Activated B cell treated with CpG ODN at 0.5 μM for 24 hours (primary cell): ENCODE results near the gene PAPOLG. TPM values are rescaled to one million over a fixed set of nuclear protein-coding genes. Genes with fewer than 3 reads are reported as not detected.

ENCODE experiments used
- ATAC-seq: fragments of 200-7000 bp; cut with Tn5 transposase; one replicate; pipeline ENCODE4 v1.10.0; 2021; ENCODE audit warnings: low read depth, mild to moderate bottlenecking, moderate library complexity
- CTCF ChIA-PET: fragments of 350-600 bp; sonication (Branson Sonifier 250); formaldehyde crosslinking; loops from one replicate; lab custom pipeline; 2021; ENCODE audit warnings: antibody characterized with exemption; lab: Charles Lee
- POLR2A ChIA-PET: fragments of 350-600 bp; sonication (Branson Sonifier 250); formaldehyde crosslinking; loops from one replicate; lab custom pipeline; 2021; ENCODE audit warnings: antibody characterized with exemption; lab: Charles Lee
- DNase-seq: peaks from one replicate; pipeline ENCODE4 v3.0.0; 2022
- H3K27ac Mint-ChIP-seq: one replicate; pipeline ENCODE4 v1.8.0; 2020; ENCODE audit warnings: mixed read lengths
- H3K27me3 Mint-ChIP-seq: one replicate; pipeline ENCODE4 v1.8.0; 2021; ENCODE audit warnings: mixed read lengths
- H3K36me3 Mint-ChIP-seq: one replicate; pipeline ENCODE4 v1.8.0; 2021; ENCODE audit warnings: low read depth, mixed read lengths
- H3K4me1 Mint-ChIP-seq: one replicate; pipeline ENCODE4 v1.8.0; 2021; ENCODE audit warnings: mixed read lengths
- H3K4me3 Mint-ChIP-seq: one replicate; pipeline ENCODE4 v1.8.0; 2020; ENCODE audit warnings: mild to moderate bottlenecking, mixed read lengths
- H3K9me3 Mint-ChIP-seq: one replicate; pipeline ENCODE4 v1.8.0; 2020; ENCODE audit warnings: mixed read lengths
- intact Hi-C: fragments of 100-400 bp; cut with micrococcal nuclease; formaldehyde crosslinking; loops from one replicate; pipeline ENCODE4 v1.15.1; 2024
- total RNA-seq: library from RNA; stranded (reverse); gene quantifications from 2 replicates; pipeline ENCODE4 v1.2.3, GENCODE V29; 2022
- TF ChIP-seq, protein P1 (sequence below): fragments of 200-600 bp; IDR thresholded peaks from one replicate; pipeline ENCODE4 v1.8.0; 2022; ENCODE audit warnings: antibody characterized with exemption, mild to moderate bottlenecking

PAPOLG gene
- total RNA-seq, 1 donor from 2014 or later = 20.3 TPM

DNA sequence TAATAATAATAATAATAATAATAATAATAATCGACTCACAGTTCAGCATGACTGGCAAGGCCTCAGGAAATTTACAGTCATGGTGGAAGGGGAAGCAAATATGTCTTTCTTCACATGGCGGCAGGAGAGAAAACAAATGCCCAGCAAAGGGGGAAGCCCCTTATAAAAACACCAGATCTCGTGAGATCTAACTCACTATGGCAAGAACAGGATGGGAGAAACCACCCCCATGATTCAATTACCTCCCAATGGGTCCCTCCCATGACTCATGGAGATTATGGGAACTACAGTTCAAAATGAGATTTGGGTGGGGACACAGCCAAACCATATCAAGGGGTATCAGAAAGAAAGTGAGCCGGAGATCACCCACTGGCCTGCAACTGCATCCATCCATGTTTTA lies 40.5 kb upstream of the PAPOLG start:
- CTCF ChIA-PET = no interaction called here
- TF ChIP-seq, protein P1, sequence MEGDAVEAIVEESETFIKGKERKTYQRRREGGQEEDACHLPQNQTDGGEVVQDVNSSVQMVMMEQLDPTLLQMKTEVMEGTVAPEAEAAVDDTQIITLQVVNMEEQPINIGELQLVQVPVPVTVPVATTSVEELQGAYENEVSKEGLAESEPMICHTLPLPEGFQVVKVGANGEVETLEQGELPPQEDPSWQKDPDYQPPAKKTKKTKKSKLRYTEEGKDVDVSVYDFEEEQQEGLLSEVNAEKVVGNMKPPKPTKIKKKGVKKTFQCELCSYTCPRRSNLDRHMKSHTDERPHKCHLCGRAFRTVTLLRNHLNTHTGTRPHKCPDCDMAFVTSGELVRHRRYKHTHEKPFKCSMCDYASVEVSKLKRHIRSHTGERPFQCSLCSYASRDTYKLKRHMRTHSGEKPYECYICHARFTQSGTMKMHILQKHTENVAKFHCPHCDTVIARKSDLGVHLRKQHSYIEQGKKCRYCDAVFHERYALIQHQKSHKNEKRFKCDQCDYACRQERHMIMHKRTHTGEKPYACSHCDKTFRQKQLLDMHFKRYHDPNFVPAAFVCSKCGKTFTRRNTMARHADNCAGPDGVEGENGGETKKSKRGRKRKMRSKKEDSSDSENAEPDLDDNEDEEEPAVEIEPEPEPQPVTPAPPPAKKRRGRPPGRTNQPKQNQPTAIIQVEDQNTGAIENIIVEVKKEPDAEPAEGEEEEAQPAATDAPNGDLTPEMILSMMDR = no peak
- Mint-ChIP-seq H3K9me3 (no peaks in the 10 kb centered on the region), H3K27ac (no peak overlapping the region), H3K4me3 (no peak overlapping the region), H3K27me3 (peaks cover 2% of the 10 kb centered on the region), H3K4me1 (no peaks in the 10 kb centered on the region), H3K36me3 (no peaks in the 10 kb centered on the region)
- intact Hi-C loops = no loop called here
- DNase-seq (no peak), ATAC-seq (no peak)
- POLR2A ChIA-PET = no interaction called here

DNA sequence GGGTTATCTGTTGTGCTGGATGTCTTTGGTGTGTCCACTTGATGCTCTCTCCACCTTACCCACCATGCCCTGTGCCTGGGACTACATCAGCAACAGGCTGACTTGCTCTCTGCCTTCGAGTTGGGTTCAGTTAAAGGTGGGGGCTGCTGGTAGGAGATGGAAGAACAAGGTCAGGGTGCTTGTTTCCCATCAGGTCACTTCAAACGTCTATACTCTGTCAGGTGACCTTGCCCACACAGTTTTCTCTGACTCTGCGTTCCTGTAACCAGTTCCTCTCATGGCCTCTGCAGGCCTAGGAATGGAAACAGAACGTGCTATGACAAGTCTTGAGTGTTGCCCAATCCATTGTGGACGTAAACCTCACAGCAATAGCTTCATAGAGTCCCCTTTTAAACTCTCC lies 38.4 kb upstream of the PAPOLG start:
- POLR2A ChIA-PET = no interaction called here
- Mint-ChIP-seq H3K4me1 (no peaks in the 10 kb centered on the region), H3K27ac (no peak overlapping the region), H3K9me3 (no peaks in the 10 kb centered on the region), H3K27me3 (peaks cover 2% of the 10 kb centered on the region), H3K36me3 (no peaks in the 10 kb centered on the region), H3K4me3 (no peak overlapping the region)
- DNase-seq (no peak), ATAC-seq (no peak)
- TF ChIP-seq, protein P1 = no peak
- CTCF ChIA-PET = no interaction called here
- intact Hi-C loops = no loop called here

DNA sequence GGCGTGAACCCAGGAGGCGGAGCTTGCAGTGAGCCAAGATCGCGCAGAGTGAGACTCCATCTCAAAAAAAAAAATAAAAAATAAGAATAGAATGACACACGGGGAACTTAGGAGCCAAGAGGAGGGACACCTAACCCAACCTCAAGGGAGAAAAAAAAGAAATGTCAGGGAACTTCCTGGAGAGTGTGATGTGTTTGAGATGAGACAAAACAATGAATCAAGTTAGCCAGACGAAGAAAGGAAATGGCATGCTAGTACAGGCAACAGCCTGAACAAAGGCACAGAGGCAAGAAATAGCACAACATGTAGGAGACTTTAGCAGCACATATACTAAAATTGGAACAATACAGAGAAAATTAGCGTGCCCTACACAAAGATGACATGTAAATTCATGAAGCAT lies 36.7 kb upstream of the PAPOLG start:
- POLR2A ChIA-PET = no interaction called here
- CTCF ChIA-PET = no interaction called here
- peaks cover 2% of the 10 kb centered on the region for H3K27me3 Mint-ChIP-seq
- no peak overlapping the region for H3K4me3 Mint-ChIP-seq
- no peak overlapping the region for H3K27ac Mint-ChIP-seq
- no peaks in the 10 kb centered on the region for H3K4me1 Mint-ChIP-seq
- H3K36me3 Mint-ChIP-seq = no peaks in the 10 kb centered on the region
- DNase-seq = no peak
- ATAC-seq = no peak
- TF ChIP-seq, protein P1 = no peak
- intact Hi-C loops = no loop called here
- no peaks in the 10 kb centered on the region for H3K9me3 Mint-ChIP-seq

DNA sequence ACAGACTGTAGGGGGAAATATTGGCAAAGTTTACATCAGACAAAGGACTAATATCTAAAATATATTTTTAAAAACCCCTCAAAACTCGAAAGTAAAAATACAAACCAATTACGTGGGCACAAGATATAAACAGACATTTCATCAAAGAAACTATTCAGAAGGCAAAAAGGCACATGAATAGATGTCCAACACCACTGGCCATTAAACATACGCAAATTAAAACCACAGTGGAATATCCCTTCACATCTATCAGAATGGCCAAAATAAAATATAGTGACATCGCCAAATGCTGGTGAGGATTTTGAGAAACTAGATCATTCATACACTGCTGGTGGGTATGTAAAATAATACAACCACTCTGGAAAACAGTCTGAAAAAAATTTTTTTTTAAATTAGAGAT lies 30.6 kb upstream of the PAPOLG start:
- Mint-ChIP-seq H3K27me3 (no peaks in the 10 kb centered on the region), H3K27ac (no peak overlapping the region), H3K4me1 (no peaks in the 10 kb centered on the region), H3K36me3 (no peaks in the 10 kb centered on the region), H3K4me3 (no peak overlapping the region), H3K9me3 (peaks cover 3% of the 10 kb centered on the region)
- no peak for ATAC-seq
- POLR2A ChIA-PET = interaction anchor here (0.6 kb wide), 3 partner anchors 30 to 979 kb away, joined by 4 to 6 read pairs (median 5); no protein-coding TSS in a partner anchor
- intact Hi-C loops = no loop called here
- no peak for DNase-seq
- CTCF ChIA-PET = no interaction called here
- TF ChIP-seq, protein P1 = no peak

DNA sequence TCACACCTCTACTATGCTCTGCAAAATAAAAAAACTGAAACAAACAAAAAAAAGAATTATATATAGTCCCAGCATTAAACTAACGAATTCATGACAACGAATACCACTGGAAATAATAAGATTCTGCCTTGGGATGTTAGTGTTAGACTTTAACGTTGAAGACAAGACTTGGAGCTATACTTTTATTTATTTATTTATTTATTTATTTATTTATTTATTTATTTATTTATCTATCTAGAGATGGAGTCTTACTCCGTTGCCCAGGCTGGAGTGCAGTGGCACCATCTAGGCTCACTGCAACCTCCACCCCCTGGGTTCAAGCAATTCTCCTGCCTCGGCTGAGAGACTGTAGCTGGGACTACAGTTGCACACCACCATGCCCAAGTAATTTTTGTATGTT lies 27.2 kb upstream of the PAPOLG start:
- ChIA-PET POLR2A (no interaction called here), CTCF (interaction anchor here (0.7 kb wide), 1 partner anchor 1342 kb away, joined by 3 read pairs; no protein-coding TSS in a partner anchor)
- intact Hi-C loops = no loop called here
- Mint-ChIP-seq H3K27me3 (peaks cover 2% of the 10 kb centered on the region), H3K36me3 (no peaks in the 10 kb centered on the region), H3K4me3 (no peak overlapping the region), H3K9me3 (peaks cover 3% of the 10 kb centered on the region), H3K4me1 (no peaks in the 10 kb centered on the region), H3K27ac (no peak overlapping the region)
- TF ChIP-seq, protein P1 = no peak
- ATAC-seq = no peak
- no peak for DNase-seq
